GM23338 (cell line): ENCODE measurements around the gene ABHD16A. TPM values are rescaled to one million over a fixed set of nuclear protein-coding genes. Genes with fewer than 3 reads are reported as not detected.

ENCODE experiments used
- ATAC-seq: fragments of 200-7000 bp; cut with Tn5 transposase; 3 replicates; pipeline ENCODE4 v1.9.1; 2020
- DNase-seq: peaks from one replicate; pipeline ENCODE4 v3.0.0-alpha.2; 2015; ENCODE audit warnings: low spot score
- H2AFZ ChIP-seq: fragments of 200-600 bp; sonication (generic); 2 replicates; pipeline ENCODE4 v1.8.0; 2016; ENCODE audit warnings: antibody characterized with exemption, mild to moderate bottlenecking, moderate library complexity
- H3F3A ChIP-seq: fragments of 200-600 bp; sonication (generic); replicated peaks from 2 replicates; pipeline ENCODE4 v1.8.0; 2017; ENCODE audit warnings: antibody characterized with exemption, mixed run types, low read depth
- H3K27ac ChIP-seq: fragments of 200-600 bp; sonication (generic); 2 replicates; pipeline ENCODE4 v1.6.1; 2016; ENCODE audit warnings: low read depth
- H3K27me3 ChIP-seq: fragments of 200-600 bp; sonication (generic); 2 replicates; pipeline ENCODE4 v1.8.0; 2016; ENCODE audit warnings: mild to moderate bottlenecking, mixed run types, moderate library complexity; ENCODE audit not compliant: insufficient read depth
- H3K36me3 ChIP-seq: fragments of 200-600 bp; sonication (generic); 2 replicates; pipeline ENCODE4 v1.8.0; 2016; ENCODE audit warnings: mild to moderate bottlenecking; ENCODE audit not compliant: insufficient read depth
- H3K4me1 ChIP-seq: fragments of 200-600 bp; sonication (generic); 2 replicates; pipeline ENCODE4 v1.8.0; 2016; ENCODE audit warnings: mild to moderate bottlenecking, moderate library complexity; ENCODE audit not compliant: insufficient read depth
- H3K4me2 ChIP-seq: fragments of 200-600 bp; sonication (generic); 2 replicates; pipeline ENCODE4 v1.7.1; 2017; ENCODE audit warnings: mixed run types
- H3K4me3 ChIP-seq: fragments of 200-600 bp; sonication (generic); 2 replicates; pipeline ENCODE4 v1.6.1; 2016; ENCODE audit warnings: mixed run types
- H3K79me2 ChIP-seq: fragments of 200-600 bp; sonication (generic); replicated peaks from 2 replicates; pipeline ENCODE4 v1.8.0; 2017; ENCODE audit warnings: mild to moderate bottlenecking; ENCODE audit not compliant: insufficient read depth
- H3K9me2 ChIP-seq: fragments of 200-600 bp; sonication (generic); 2 replicates; pipeline ENCODE4 v1.8.0; 2017; ENCODE audit not compliant: insufficient read depth
- H4K20me1 ChIP-seq: fragments of 200-600 bp; sonication (generic); replicated peaks from 2 replicates; pipeline ENCODE4 v1.8.0; 2017; ENCODE audit warnings: mild to moderate bottlenecking; ENCODE audit not compliant: insufficient read depth
- H3K27ac Mint-ChIP-seq: 2 replicates; pipeline ENCODE4 v1.8.0; 2020; ENCODE audit warnings: inconsistent platforms, mild to moderate bottlenecking, moderate library complexity, mixed read lengths
- H3K27me3 Mint-ChIP-seq: 3 replicates; pipeline ENCODE4 v1.8.0; 2022; ENCODE audit warnings: low read depth, mild to moderate bottlenecking, moderate library complexity, mixed read lengths, inconsistent platforms; ENCODE audit not compliant: insufficient read depth, poor library complexity
- H3K36me3 Mint-ChIP-seq: 3 replicates; pipeline ENCODE4 v1.8.0; 2021; ENCODE audit warnings: low read depth, mild to moderate bottlenecking, inconsistent platforms, moderate library complexity, mixed read lengths
- H3K4me1 Mint-ChIP-seq: 3 replicates; pipeline ENCODE4 v1.8.0; 2020; ENCODE audit warnings: mild to moderate bottlenecking, inconsistent platforms, mixed read lengths
- H3K4me3 Mint-ChIP-seq: 3 replicates; pipeline ENCODE4 v1.8.0; 2021; ENCODE audit warnings: moderate library complexity, mild to moderate bottlenecking, inconsistent platforms, mixed read lengths
- H3K9me3 Mint-ChIP-seq: 3 replicates; pipeline ENCODE4 v1.8.0; 2020; ENCODE audit warnings: moderate library complexity, mild to moderate bottlenecking, inconsistent platforms, mixed read lengths
- CREB1 ChIP-seq: fragments of 250-450 bp; sonication (Bioruptor Pico); IDR thresholded peaks from 2 replicates; pipeline ENCODE4 v1.5.0; 2020; ENCODE audit warnings: low read depth, mild to moderate bottlenecking, moderate library complexity
- ETS1 ChIP-seq: IDR thresholded peaks from 2 replicates; pipeline ENCODE4 v1.6.1; 2016; ENCODE audit warnings: antibody characterized with exemption
- EZH2 ChIP-seq: fragments of 200-600 bp; sonication (generic); IDR thresholded peaks from one replicate; pipeline ENCODE4 v1.8.0; 2017; ENCODE audit warnings: antibody characterized with exemption, mild to moderate bottlenecking, low read depth; ENCODE audit not compliant: unreplicated experiment
- EZH2phosphoT487 ChIP-seq: fragments of 200-600 bp; sonication (generic); IDR thresholded peaks from one replicate; pipeline ENCODE4 v1.8.1; 2018; ENCODE audit warnings: antibody characterized with exemption; ENCODE audit not compliant: unreplicated experiment
- JUNB ChIP-seq: IDR thresholded peaks from one replicate; pipeline ENCODE4 v1.6.1; 2016; ENCODE audit warnings: antibody characterized with exemption; ENCODE audit not compliant: unreplicated experiment
- POLR2AphosphoS5 ChIP-seq: IDR thresholded peaks from 2 replicates; pipeline ENCODE4 v1.6.1; 2016; ENCODE audit warnings: antibody characterized with exemption, low read depth
- ZNF114 ChIP-seq: fragments of 250-450 bp; sonication (Bioruptor Pico); IDR thresholded peaks from 2 replicates; pipeline ENCODE4 v1.5.0; 2020; ENCODE audit warnings: mild to moderate bottlenecking, moderate library complexity
- ZNF331 ChIP-seq: fragments of 250-450 bp; sonication (Bioruptor Pico); IDR thresholded peaks from 2 replicates; pipeline ENCODE4 v1.5.0; 2020; ENCODE audit warnings: low read depth, mild to moderate bottlenecking, moderate library complexity
- polyA plus RNA-seq: library from polyadenylated mRNA; unstranded; fragments of >200 nt; fragmentation: Nextera tagmentation; extraction: Ambion mirVana; gene quantifications from 2 replicates; pipeline ENCODE4 v1.2.1, GENCODE V29; 2016
- total RNA-seq: library from RNA; depleted of rRNA; stranded (reverse); fragments of >200 nt; shearing (Covaris generic); gene quantifications from 2 replicates; pipeline ENCODE4 v1.2.3, GENCODE V29; 2014
- TF ChIP-seq, protein P1 (sequence below): fragments of 250-450 bp; sonication (Bioruptor Pico); IDR thresholded peaks from 2 replicates; pipeline ENCODE4 v1.5.0; 2020; ENCODE audit warnings: mild to moderate bottlenecking, moderate library complexity
- TF ChIP-seq, protein P2 (sequence below): IDR thresholded peaks from one replicate; pipeline ENCODE4 v1.6.1; 2018; ENCODE audit warnings: antibody characterized with exemption; ENCODE audit not compliant: unreplicated experiment

The ABHD16A gene
- total and polyA plus RNA-seq, 2 experiments from 2014 or later = 26.9 to 37.0 TPM

DNA sequence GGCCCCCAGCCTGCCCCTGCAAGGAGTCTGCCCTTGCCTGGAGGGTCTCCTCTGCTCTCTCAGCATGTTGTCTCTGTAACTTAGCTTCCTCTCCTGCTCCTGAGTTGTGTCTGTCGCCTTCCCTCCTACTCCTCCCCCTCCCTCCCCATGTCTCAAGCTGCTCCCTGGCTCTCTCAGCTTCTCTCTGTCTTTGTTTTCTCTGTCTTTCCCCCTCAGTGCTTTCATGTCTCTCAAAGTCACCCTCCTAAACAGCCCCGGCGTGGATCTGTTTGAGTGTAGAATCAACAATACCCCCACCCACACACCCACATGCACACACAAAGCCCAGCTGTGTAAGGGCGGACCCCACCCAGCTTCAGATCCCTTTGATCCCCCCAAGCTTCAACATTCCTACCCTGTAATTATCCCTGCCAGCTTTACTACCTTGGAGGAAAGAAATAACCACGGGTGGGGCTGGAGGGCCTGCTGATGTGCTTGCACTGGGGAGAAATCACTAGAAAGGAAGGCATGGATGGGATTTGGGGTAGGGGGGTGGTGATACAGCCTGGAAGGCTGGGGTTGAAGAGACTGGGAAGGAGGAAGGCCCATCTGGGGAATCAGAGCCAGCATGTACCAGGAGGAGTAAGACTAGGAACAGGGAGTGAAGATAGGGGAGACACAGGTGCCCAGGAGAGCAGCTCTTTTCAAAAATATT, 11.0 kb upstream of the ABHD16A start:
- Histone ChIP-seq H3K27me3 (no peaks in the 10 kb centered on the region), H3K4me3 (peak overlapping the region; percentile 14; the same call in 1 of the 2 replicates), H3K4me2 (peak overlapping the region; percentile 71), H3K4me1 (peaks cover 34% of the 10 kb centered on the region), H3F3A (no peaks in the 10 kb centered on the region), H4K20me1 (no peaks in the 10 kb centered on the region), H2AFZ (peak overlapping the region; percentile 100), H3K79me2 (no peaks in the 10 kb centered on the region), H3K27ac (no peak overlapping the region; the same call in 1 of the 2 replicates), H3K9me2 (no peaks in the 10 kb centered on the region), H3K36me3 (no peaks in the 10 kb centered on the region)
- no peak for TF ChIP-seq ZNF114 (CRISPR knock-in tag)
- no peak for TF ChIP-seq ETS1
- TF ChIP-seq, protein P1, sequence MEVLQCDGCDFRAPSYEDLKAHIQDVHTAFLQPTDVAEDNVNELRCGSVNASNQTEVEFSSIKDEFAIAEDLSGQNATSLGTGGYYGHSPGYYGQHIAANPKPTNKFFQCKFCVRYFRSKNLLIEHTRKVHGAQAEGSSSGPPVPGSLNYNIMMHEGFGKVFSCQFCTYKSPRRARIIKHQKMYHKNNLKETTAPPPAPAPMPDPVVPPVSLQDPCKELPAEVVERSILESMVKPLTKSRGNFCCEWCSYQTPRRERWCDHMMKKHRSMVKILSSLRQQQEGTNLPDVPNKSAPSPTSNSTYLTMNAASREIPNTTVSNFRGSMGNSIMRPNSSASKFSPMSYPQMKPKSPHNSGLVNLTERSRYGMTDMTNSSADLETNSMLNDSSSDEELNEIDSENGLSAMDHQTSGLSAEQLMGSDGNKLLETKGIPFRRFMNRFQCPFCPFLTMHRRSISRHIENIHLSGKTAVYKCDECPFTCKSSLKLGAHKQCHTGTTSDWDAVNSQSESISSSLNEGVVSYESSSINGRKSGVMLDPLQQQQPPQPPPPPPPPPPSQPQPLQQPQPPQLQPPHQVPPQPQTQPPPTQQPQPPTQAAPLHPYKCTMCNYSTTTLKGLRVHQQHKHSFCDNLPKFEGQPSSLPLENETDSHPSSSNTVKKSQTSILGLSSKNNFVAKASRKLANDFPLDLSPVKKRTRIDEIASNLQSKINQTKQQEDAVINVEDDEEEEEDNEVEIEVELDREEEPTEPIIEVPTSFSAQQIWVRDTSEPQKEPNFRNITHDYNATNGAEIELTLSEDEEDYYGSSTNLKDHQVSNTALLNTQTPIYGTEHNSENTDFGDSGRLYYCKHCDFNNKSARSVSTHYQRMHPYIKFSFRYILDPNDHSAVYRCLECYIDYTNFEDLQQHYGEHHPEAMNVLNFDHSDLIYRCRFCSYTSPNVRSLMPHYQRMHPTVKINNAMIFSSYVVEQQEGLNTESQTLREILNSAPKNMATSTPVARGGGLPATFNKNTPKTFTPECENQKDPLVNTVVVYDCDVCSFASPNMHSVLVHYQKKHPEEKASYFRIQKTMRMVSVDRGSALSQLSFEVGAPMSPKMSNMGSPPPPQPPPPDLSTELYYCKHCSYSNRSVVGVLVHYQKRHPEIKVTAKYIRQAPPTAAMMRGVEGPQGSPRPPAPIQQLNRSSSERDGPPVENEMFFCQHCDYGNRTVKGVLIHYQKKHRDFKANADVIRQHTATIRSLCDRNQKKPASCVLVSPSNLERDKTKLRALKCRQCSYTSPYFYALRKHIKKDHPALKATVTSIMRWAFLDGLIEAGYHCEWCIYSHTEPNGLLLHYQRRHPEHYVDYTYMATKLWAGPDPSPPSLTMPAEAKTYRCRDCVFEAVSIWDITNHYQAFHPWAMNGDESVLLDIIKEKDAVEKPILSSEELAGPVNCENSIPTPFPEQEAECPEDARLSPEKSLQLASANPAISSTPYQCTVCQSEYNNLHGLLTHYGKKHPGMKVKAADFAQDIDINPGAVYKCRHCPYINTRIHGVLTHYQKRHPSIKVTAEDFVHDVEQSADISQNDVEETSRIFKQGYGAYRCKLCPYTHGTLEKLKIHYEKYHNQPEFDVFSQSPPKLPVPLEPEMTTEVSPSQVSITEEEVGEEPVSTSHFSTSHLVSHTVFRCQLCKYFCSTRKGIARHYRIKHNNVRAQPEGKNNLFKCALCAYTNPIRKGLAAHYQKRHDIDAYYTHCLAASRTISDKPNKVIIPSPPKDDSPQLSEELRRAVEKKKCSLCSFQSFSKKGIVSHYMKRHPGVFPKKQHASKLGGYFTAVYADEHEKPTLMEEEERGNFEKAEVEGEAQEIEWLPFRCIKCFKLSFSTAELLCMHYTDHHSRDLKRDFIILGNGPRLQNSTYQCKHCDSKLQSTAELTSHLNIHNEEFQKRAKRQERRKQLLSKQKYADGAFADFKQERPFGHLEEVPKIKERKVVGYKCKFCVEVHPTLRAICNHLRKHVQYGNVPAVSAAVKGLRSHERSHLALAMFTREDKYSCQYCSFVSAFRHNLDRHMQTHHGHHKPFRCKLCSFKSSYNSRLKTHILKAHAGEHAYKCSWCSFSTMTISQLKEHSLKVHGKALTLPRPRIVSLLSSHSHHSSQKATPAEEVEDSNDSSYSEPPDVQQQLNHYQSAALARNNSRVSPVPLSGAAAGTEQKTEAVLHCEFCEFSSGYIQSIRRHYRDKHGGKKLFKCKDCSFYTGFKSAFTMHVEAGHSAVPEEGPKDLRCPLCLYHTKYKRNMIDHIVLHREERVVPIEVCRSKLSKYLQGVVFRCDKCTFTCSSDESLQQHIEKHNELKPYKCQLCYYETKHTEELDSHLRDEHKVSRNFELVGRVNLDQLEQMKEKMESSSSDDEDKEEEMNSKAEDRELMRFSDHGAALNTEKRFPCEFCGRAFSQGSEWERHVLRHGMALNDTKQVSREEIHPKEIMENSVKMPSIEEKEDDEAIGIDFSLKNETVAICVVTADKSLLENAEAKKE (CRISPR knock-in tag) = no peak
- TF ChIP-seq ZNF331 = no peak
- TF ChIP-seq EZH2phosphoT487 = no peak
- no peak for TF ChIP-seq CREB1
- TF ChIP-seq EZH2 = no peak
- no peak for TF ChIP-seq JUNB
- TF ChIP-seq POLR2AphosphoS5 = no peak
- TF ChIP-seq, protein P2, sequence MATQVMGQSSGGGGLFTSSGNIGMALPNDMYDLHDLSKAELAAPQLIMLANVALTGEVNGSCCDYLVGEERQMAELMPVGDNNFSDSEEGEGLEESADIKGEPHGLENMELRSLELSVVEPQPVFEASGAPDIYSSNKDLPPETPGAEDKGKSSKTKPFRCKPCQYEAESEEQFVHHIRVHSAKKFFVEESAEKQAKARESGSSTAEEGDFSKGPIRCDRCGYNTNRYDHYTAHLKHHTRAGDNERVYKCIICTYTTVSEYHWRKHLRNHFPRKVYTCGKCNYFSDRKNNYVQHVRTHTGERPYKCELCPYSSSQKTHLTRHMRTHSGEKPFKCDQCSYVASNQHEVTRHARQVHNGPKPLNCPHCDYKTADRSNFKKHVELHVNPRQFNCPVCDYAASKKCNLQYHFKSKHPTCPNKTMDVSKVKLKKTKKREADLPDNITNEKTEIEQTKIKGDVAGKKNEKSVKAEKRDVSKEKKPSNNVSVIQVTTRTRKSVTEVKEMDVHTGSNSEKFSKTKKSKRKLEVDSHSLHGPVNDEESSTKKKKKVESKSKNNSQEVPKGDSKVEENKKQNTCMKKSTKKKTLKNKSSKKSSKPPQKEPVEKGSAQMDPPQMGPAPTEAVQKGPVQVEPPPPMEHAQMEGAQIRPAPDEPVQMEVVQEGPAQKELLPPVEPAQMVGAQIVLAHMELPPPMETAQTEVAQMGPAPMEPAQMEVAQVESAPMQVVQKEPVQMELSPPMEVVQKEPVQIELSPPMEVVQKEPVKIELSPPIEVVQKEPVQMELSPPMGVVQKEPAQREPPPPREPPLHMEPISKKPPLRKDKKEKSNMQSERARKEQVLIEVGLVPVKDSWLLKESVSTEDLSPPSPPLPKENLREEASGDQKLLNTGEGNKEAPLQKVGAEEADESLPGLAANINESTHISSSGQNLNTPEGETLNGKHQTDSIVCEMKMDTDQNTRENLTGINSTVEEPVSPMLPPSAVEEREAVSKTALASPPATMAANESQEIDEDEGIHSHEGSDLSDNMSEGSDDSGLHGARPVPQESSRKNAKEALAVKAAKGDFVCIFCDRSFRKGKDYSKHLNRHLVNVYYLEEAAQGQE = no peak
- DNase-seq = peak; percentile 55
- no peaks in the 10 kb centered on the region for H3K9me3 Mint-ChIP-seq
- H3K27ac Mint-ChIP-seq = peak overlapping the region; percentile 69
- H3K36me3 Mint-ChIP-seq = no peaks in the 10 kb centered on the region; the same call in 2 of the 3 replicates
- H3K4me1 Mint-ChIP-seq = peaks cover 43% of the 10 kb centered on the region
- H3K4me3 Mint-ChIP-seq = no peak overlapping the region; the same call in 2 of the 3 replicates
- peaks cover 14% of the 10 kb centered on the region for H3K27me3 Mint-ChIP-seq
- peak; percentile 43 for ATAC-seq
